Vagina (tissue), 2 donors: Measurements from ENCODE around the gene MUS81.

ENCODE experiments used
- CTCF ChIP-seq, 3 experiments: fragments of 450-650 bp in 2 of 3; fragments of 200-600 bp in 1 of 3; sonication (generic) in 1 of 3; IDR thresholded peaks; one replicate each; pipeline ENCODE4 v1.5.1; 2017 to 2019; ENCODE audit warnings: antibody characterized with exemption in 3 of 3, mild to moderate bottlenecking in 2 of 3, moderate library complexity in 2 of 3
- POLR2A ChIP-seq, 2 donors: fragments of 450-650 bp; IDR thresholded peaks; one replicate each; pipeline ENCODE4 v1.6.1; 2017; ENCODE audit warnings: antibody characterized with exemption in 2 of 2, mild to moderate bottlenecking in 2 of 2, moderate library complexity in 2 of 2
- POLR2AphosphoS5 ChIP-seq, 2 donors: sonication (generic); formaldehyde crosslinking; IDR thresholded peaks; one replicate each; pipeline ENCODE4 v1.9.0; 2017; ENCODE audit warnings: antibody characterized with exemption in 2 of 2, mild to moderate bottlenecking in 2 of 2, low read depth in 1 of 2; ENCODE audit not compliant: insufficient read depth in 1 of 2

GRCh38 chr11:65907878-65908277 lies 47.6 kb downstream of the MUS81 start:
- no peak for TF ChIP-seq CTCF (IDR thresholded peaks at IDR 0.05)
- no peak for TF ChIP-seq POLR2AphosphoS5 (IDR thresholded peaks at IDR 0.05; ENCODE audit: insufficient read depth in 1 of 2, low read depth in 1 of 2)
- no peak for TF ChIP-seq POLR2A (IDR thresholded peaks at IDR 0.05)
